ENCODE data around the gene SFXN5.
A peak's percentile ranks its signal among the peaks of the same experiment; 100 is the strongest.

The SFXN5 gene

GRCh38 chr2:73106791-73107190 is 35.3 kb upstream of the SFXN5 start:
- no peak for TF ChIP-seq CTCF (conservative IDR thresholded peaks at IDR 0.05; ENCODE audit: control insufficient read depth, insufficient read depth, low read depth, low read length)
- H3K4me3 ChIP-seq (ENCODE audit: control insufficient read depth, low read depth, low read length): no peak overlapping the region
- no peak for DNase-seq (ENCODE audit: low read depth)

GRCh38 chr2:73105511-73105971 is 34.0 kb upstream of the SFXN5 start:
- TF ChIP-seq CTCF (conservative IDR thresholded peaks at IDR 0.05; ENCODE audit: control insufficient read depth, insufficient read depth, low read depth, low read length): no peak
- no peak overlapping the region for H3K4me3 ChIP-seq (ENCODE audit: control insufficient read depth, low read depth, low read length)

DNA sequence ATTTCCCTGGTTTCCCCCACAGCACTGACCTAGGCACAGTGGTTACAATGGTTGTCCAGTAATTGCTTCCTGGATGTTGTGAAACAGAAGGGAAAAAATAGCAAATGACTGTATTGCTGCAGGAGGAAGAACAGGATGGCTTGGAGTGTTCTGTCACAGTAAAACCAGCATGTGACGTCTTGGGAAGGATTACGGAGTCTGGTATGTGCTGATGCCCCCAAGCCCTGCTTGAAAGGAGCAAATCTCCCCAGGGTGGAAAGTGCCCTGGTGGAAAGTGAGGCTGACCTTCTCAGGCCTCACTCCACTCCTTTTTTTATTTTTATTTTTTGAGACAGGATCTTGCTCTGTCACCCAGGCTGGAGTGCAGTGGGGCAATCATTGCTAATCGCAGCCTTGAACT is 33.4 kb upstream of the SFXN5 start:
- no peak overlapping the region for H3K4me3 ChIP-seq (ENCODE audit: control insufficient read depth, low read depth, low read length)
- no peak for TF ChIP-seq CTCF (conservative IDR thresholded peaks at IDR 0.05; ENCODE audit: control insufficient read depth, insufficient read depth, low read depth, low read length)
- no peak for DNase-seq (ENCODE audit: low read depth)

More at GRCh38 chr2:73105511-73105971, 34.0 kb upstream of the SFXN5 start:
- peak; percentile 10 for DNase-seq (ENCODE audit: low read depth)

- TF ChIP-seq CTCF (conservative IDR thresholded peaks at IDR 0.05; ENCODE audit: control insufficient read depth, insufficient read depth, low read depth, low read length): no peak
- H3K4me3 ChIP-seq (ENCODE audit: control insufficient read depth, low read depth, low read length): no peak overlapping the region
- no peak for DNase-seq (ENCODE audit: low read depth)
Observed at GRCh38 chr2:73103018-73103542, 31.6 kb upstream of the SFXN5 start.

- TF ChIP-seq CTCF (conservative IDR thresholded peaks at IDR 0.05; ENCODE audit: control insufficient read depth, insufficient read depth, low read depth, low read length): no peak
- H3K4me3 ChIP-seq (ENCODE audit: control insufficient read depth, low read depth, low read length): no peak overlapping the region
- DNase-seq (ENCODE audit: low read depth): no peak
Observed at GRCh38 chr2:73101626-73102256, 30.2 kb upstream of the SFXN5 start.

- DNase-seq (ENCODE audit: low read depth): no peak
- no peak overlapping the region for H3K4me3 ChIP-seq (ENCODE audit: control insufficient read depth, low read depth, low read length)
- TF ChIP-seq CTCF (conservative IDR thresholded peaks at IDR 0.05; ENCODE audit: control insufficient read depth, insufficient read depth, low read depth, low read length): no peak
Observed at GRCh38 chr2:73100956-73101355, 29.4 kb upstream of the SFXN5 start.
